ENCODE measurements around the gene RPS21. TPM values are rescaled to one million over a fixed set of nuclear protein-coding genes. Genes with fewer than 3 reads are reported as not detected.

RPS21 gene
- total RNA-seq, 6 donors from 2014 or later: 94.6 to 1,381 (median 998) TPM

DNA sequence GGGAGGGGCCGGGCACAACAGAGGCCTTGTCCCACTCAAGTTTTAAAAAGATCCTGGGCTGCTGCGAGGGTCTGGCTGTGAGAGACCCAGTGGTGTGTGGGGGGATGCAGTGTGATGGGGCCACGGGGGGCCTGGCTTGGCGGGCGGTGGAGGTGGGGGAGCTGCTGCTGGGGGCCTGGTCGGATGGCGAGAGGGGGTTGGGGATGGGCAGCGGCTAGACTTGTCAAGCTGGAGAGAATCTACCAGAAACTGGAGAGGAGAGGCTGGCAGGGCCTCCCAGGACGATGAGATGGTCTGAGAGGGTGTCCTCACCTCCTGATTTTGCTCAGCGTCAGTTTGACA lies 5.1 kb downstream of the RPS21 start:
- Histone ChIP-seq H3K4me1 (peaks cover 9 to 17% (median 10%) of the 10 kb centered on the region in 4 donors), H3K36me3 (peaks cover 2 to 78% (median 33%) of the 10 kb centered on the region in 4 donors), H3K4me3 (no peak overlapping the region), H3K27me3 (no peaks in the 10 kb centered on the region), H3K9me3 (no peaks in the 10 kb centered on the region), H3K27ac (no peak overlapping the region)
- WGBS, 2 donors: 87 to 92% methylated on average over 8 to 10 of the region's 10 CpGs
- no peak for DNase-seq
- TF ChIP-seq EP300 (IDR thresholded peaks at IDR 0.05) (no peak), POLR2AphosphoS5 (IDR thresholded peaks at IDR 0.05) (no peak), POLR2A (IDR thresholded peaks at IDR 0.05) (no peak)
- TF ChIP-seq, protein P1, sequence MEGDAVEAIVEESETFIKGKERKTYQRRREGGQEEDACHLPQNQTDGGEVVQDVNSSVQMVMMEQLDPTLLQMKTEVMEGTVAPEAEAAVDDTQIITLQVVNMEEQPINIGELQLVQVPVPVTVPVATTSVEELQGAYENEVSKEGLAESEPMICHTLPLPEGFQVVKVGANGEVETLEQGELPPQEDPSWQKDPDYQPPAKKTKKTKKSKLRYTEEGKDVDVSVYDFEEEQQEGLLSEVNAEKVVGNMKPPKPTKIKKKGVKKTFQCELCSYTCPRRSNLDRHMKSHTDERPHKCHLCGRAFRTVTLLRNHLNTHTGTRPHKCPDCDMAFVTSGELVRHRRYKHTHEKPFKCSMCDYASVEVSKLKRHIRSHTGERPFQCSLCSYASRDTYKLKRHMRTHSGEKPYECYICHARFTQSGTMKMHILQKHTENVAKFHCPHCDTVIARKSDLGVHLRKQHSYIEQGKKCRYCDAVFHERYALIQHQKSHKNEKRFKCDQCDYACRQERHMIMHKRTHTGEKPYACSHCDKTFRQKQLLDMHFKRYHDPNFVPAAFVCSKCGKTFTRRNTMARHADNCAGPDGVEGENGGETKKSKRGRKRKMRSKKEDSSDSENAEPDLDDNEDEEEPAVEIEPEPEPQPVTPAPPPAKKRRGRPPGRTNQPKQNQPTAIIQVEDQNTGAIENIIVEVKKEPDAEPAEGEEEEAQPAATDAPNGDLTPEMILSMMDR (IDR thresholded peaks at IDR 0.05): no peak
- ATAC-seq (ENCODE audit: low FRiP score in 2 of 2): no peak

DNA sequence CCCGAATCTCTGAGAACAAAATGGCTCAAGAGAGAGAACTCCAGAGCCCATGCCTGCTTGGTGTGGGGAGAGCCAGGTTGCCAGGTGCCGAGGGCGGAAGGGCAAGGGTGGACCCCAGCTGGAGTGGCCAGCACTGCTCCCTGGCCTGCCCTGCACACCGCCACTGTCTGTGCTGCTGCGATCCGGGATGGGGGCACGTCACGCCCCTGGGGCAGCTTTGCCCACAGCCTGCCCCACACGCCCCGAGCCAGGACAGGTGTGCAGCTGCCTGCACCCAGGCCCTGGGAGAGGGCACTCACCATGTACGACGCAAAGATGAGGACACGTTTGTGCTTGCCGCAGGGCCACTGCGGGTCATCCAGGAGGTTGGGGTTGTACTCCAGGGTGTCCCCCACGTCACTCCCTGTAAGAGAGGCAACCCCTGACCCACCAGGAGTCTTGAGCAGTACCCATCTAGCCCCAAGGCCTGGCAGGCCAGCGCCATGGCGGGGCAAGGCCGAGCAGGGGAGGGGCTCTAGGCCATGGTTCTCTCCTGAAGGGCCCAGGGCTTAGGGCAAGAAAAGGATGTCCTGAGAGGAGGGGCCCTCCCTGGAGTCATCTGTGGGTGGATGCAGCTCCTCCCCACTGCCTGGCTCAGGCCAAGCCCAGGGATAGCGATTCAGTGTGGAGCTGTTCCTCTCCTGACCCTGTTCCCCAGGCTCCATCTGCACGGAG lies 5.9 kb downstream of the RPS21 start:
- TF ChIP-seq EP300 (IDR thresholded peaks at IDR 0.05): no peak
- H3K4me3 ChIP-seq: no peak overlapping the region
- DNase-seq: peak in 1 of 2 donors; percentile 70
- ATAC-seq (ENCODE audit: low FRiP score in 2 of 2): no peak
- H3K27ac ChIP-seq: no peak overlapping the region
- peaks cover 5 to 12% (median 6%) of the 10 kb centered on the region in 4 donors for H3K4me1 ChIP-seq
- H3K27me3 ChIP-seq: no peaks in the 10 kb centered on the region
- WGBS, 2 donors: 67 to 85% methylated on average over 3 to 13 of the region's 21 CpGs
- H3K36me3 ChIP-seq: peaks cover 2 to 78% (median 33%) of the 10 kb centered on the region in 4 donors
- no peaks in the 10 kb centered on the region for H3K9me3 ChIP-seq

DNA sequence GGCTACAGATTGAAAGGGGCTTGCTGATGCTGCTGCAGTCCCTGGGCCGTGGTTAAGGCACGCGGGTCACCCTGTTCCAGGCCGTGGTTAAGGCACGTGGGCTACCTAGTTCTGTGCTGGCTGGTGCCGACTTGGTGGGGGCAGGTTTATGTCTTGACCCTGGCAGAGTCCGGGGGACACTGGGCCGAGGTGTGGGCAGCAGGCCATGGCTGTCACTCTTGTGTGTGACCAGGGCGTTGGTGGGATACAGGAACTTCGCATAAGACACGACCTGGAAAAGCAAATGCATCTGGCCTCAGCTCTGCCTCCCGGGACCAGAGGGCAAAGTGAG lies 6.4 kb downstream of the RPS21 start:
- no peaks in the 10 kb centered on the region for H3K27me3 ChIP-seq
- TF ChIP-seq POLR2A (IDR thresholded peaks at IDR 0.05) (no peak), POLR2AphosphoS5 (IDR thresholded peaks at IDR 0.05) (no peak), EP300 (IDR thresholded peaks at IDR 0.05) (no peak)
- TF ChIP-seq, protein P1 (IDR thresholded peaks at IDR 0.05): no peak
- 86 to 91% methylated on average over 11 to 12 of the region's 12 CpGs for WGBS, 2 donors
- no peak overlapping the region for H3K4me3 ChIP-seq
- H3K9me3 ChIP-seq: no peaks in the 10 kb centered on the region
- DNase-seq (peak in 1 of 2 donors; percentile 55), ATAC-seq (ENCODE audit: low FRiP score in 2 of 2) (no peak)
- H3K36me3 ChIP-seq: peaks cover 2 to 73% (median 33%) of the 10 kb centered on the region in 4 donors
- no peak overlapping the region for H3K27ac ChIP-seq
- peaks cover 0 to 6% (median under 1%) of the 10 kb centered on the region in 4 donors for H3K4me1 ChIP-seq

- no peaks in the 10 kb centered on the region for H3K9me3 ChIP-seq
- DNase-seq (peak in 1 of 2 donors; percentile 72), ATAC-seq (ENCODE audit: low FRiP score in 2 of 2) (no peak)
- H3K27ac ChIP-seq: no peak overlapping the region
- H3K36me3 ChIP-seq: peaks cover 0 to 68% (median 32%) of the 10 kb centered on the region in 4 donors
- peaks cover 0 to 1% (median 0%) of the 10 kb centered on the region in 4 donors for H3K4me1 ChIP-seq
- no peak overlapping the region for H3K4me3 ChIP-seq
- no peaks in the 10 kb centered on the region for H3K27me3 ChIP-seq
- TF ChIP-seq EP300 (IDR thresholded peaks at IDR 0.05) (no peak), POLR2A (IDR thresholded peaks at IDR 0.05) (no peak), POLR2AphosphoS5 (IDR thresholded peaks at IDR 0.05) (no peak)
- TF ChIP-seq, protein P1 (IDR thresholded peaks at IDR 0.05): no peak
- WGBS, 2 donors: 92 to 94% methylated on average over 10 to 24 of the region's 24 CpGs
Observed at GRCh38 chr20:62393830-62394229, 6.9 kb downstream of the RPS21 start.

DNA sequence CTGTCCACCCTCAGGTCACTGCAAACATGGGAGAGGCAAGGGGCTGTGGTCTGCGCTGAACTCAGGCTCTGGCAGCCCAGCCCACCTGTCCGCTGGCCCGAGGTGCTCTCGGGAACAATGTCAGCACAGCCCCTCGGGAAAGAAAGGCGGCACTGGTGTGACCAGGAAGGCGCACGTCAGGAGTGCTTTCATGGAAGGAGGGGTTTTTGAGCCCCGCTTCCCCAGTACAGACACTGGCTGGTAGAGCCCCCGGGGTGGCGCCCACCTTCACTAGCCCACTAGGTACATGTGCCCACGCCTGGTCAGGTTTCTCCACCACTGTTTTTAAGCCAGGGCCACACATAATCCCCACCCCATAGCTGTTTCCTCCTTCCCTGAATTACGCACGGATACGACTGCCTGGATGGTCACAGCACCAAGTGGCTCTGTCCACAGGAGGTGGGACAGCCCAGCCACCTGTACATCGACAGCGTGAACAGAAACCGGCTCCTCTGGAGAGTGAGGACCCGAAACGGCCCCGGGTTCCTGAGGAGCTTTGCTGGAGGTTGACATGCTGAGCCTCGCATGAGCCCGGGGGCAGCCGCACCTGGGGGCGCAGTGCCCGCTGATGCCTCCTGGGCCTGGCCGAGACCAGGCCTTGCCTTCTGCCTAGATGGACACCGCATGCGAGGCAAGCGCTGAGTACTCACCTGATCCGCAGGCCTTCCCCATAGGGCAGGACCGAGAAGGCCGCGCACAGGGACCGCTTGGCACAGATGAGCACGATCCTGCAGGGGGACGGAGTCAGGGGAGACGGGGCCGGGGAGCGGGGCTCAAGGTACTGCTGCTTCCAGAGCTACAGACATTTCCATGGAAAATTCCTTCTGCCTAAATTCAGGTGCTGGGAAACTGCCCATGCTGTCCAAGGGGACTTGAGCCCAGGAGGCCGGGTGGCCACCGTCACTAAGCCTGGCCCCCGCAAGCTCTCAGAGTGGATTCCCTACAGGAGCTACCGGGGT lies 7.6 kb downstream of the RPS21 start:
- Histone ChIP-seq H3K4me1 (no peaks in the 10 kb centered on the region), H3K9me3 (no peaks in the 10 kb centered on the region), H3K27me3 (no peaks in the 10 kb centered on the region), H3K4me3 (no peak overlapping the region), H3K36me3 (peaks cover 0 to 60% (median 26%) of the 10 kb centered on the region in 4 donors), H3K27ac (no peak overlapping the region)
- no peak for ATAC-seq (ENCODE audit: low FRiP score in 2 of 2)
- TF ChIP-seq POLR2A (IDR thresholded peaks at IDR 0.05): no peak
- TF ChIP-seq POLR2AphosphoS5 (IDR thresholded peaks at IDR 0.05): no peak
- TF ChIP-seq, protein P1 (IDR thresholded peaks at IDR 0.05): no peak
- TF ChIP-seq EP300 (IDR thresholded peaks at IDR 0.05): no peak
- peak in 1 of 2 donors; percentile 78 for DNase-seq
- WGBS, 2 donors: 91 to 95% methylated on average over 29 to 40 of the region's 44 CpGs
